Measurements from ENCODE around the gene DCDC2.

- TF ChIP-seq POLR2AphosphoS5 (IDR thresholded peaks at IDR 0.05) (no peak), POLR2A (IDR thresholded peaks at IDR 0.05) (no peak), CTCF (IDR thresholded peaks at IDR 0.05) (no peak)
Measured at GRCh38 chr6:24322924-24323323, 34.9 kb downstream of the DCDC2 start.

All from transverse colon (tissue), 4 donors.